DMS53 (cell line): Measurements from ENCODE around the gene CD247.
A peak's percentile ranks its signal among the peaks of the same experiment; 100 is the strongest.

Experiments used
- DNase-seq: peaks from one replicate; lab custom pipeline; 2025; lab: John Stamatoyannopoulos, UW

CD247 gene

DNA sequence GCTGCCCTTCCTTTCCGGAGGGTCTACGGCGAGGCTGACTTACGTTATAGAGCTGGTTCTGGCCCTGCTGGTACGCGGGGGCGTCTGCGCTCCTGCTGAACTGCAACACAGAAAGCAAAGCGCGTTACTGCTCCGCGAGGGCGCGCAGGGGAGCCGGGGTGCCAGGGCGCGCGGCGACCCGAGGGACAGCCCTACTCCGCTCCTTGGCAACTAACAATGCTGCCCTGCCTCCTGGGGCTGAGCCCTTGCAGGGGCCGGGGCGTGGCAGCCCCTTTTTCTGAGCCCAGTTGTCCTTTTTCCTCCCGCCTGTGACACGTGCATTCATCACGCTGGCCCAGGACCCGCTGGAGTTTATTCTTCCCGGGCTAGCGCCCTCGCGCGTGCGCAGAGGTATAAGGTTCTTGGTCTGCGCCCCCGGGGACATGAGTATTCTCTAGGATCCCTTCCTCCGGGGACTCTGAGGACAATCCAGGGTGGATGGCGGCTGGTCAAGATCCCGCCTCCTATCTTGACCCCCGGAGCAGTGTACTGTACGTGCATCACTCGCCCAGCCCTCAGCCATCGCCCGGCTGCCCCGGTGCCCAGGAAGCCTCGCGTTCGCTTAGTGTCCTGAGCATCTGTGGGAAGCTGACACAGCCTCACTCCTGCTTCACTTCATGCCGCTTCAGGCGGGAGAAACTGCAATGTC lies 78.9 kb downstream of the CD247 start:
- peak; percentile 81 for DNase-seq

DNA sequence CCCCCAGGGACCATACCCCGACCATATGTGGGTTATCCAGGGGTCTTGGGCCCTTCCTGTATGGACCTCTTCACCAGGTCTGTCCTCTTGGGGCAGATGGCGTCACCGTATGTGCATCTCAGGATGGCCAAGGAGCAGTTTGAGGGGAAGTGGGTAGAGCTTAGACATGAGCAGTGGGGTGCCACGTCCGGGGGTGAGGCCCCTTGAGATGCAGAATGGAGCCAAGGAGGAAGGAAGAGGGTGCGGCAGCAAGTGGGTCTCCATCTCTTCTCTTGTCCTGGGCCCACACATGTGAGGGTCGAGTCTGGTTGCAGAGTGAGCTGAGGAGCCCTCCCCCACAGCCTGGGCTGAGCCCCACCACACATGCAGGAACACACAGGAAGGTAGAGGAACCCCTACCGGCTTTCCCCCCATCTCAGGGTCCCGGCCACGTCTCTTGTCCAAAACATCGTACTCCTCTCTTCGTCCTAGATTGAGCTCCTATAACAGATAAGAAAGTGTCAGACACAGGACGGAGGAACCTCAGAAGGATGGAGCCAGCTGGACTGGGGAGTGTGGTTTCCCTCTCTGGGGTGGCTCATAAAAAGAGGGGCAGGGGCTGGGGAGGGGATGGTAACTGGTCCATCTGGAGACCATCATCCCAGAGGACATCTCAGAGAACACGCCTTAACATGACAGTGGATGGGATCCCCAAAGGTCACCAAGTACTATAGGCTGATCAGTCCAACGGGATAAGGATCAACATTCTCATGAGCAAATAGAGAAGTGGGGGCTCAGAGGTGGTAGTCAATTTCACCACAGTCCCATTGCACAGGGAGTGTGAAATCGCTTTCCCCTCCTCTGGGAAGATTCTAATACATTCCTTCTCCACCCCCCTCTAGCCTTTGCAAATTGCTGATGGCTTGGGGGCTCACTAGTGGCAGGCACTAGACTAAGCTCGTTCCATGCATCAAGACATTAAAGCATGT lies 79.9 kb downstream of the CD247 start:
- no peak for DNase-seq

DNA sequence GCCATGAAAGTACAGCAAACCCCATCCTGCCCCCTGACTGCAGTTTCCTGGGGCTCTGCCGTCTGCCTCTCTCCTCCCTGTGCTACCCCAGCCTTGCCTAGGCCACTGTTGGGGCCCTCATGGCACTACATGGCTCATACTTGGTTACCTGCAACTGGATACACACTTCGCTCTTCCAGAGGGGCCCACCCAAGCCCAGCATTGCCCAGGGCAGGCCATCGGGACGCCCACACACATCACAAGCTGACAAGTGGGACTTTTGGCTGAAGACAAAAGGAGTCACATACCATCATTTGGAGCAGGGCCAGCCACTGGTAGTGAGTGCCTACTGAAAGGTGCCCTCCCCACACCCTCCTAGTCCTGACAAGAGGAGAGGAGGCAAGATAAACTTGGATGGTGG lies 82.8 kb downstream of the CD247 start:
- no peak for DNase-seq

DNA sequence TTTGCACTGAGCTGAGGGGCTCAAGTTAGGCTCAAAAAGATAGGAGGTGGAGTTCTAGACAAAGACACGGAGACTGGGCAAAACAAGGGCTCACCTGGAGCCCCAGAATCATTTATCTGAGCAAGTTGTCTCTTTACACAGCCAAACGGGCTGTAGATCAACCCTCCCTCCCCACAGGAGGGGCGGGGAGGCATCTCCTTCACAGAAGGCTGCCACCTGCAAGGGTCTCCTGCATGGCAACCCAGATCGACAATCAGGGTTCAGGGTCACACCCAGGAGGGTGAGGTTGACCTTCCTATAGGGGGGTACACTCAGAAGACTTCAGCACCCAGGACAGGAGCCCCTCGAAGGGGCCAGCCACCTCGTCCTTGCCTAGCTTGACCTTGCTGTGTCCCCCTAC lies 84.0 kb downstream of the CD247 start:
- no peak for DNase-seq

DNA sequence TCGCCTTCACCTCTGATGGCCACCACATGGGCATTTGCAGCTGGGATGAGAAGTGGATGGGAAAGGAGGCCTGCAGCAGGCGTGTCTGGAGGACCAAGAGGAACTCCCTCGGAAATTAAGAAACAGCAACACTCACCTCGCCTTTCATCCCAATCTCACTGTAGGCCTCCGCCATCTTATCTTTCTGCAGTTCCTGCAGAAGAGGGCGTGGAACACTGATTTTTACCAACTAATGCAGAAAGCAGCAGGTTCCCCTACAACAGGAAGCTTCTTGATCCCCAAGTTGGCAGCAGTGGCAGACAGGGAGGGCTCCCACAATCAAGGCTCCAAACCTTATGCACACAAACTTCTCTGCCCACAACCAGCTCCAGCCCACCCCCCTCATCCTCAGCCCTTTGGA lies 84.4 kb downstream of the CD247 start:
- DNase-seq: no peak

DNA sequence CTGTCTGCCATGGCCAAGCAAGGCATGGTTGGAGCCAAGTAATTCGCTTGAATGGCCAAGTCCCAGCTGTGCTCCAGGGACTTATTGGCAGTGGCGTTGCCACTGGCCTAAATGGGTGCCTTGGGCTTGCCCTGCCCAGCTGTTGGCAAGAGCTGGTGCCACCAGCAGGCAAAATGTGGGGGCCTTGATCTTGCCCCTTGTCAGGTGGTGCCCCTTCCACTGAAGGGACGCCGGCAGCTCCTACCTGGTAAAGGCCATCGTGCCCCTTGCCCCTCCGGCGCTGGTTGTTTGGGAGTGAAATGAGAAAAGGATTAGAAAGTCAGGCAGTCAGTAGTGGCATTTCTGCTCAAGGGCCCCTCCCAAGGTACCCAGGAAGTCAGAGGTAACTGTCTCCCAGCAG lies 85.5 kb downstream of the CD247 start:
- no peak for DNase-seq

DNA sequence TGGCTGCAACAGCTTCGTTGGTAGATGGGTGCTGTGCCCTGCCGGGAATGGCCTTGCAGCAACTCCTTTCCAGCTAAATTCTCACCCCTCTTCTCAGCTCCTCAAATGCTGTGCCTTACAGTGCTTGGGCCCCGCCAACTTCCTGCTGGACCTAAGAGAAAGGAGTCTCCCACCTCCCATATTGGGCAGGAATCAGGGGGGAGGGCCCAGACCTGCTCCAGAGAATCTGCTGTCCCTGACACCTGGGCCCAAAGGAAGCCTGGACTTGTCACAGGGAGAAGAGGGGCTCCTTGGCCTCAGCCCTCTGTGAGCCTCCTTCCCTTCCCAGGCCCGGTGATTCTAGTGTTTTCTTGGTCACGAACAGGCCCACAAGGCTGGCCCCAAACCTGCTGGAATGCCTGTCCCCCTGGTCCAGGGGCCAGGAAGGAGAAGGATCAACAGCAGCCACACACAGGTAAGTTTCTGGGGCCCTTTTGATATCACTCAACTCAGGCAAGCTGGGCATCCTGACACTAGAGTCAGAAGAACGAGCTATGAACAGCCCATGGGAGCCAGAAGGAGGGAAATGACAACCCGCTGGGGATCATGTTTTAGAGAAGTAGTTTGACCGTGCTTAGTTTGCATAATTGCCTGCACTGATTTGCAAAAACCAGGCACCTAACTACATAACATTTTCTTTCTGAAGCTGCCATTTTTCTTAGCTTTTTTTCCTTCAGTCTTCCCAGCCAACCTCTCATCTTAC lies 86.2 kb downstream of the CD247 start:
- no peak for DNase-seq

DNA sequence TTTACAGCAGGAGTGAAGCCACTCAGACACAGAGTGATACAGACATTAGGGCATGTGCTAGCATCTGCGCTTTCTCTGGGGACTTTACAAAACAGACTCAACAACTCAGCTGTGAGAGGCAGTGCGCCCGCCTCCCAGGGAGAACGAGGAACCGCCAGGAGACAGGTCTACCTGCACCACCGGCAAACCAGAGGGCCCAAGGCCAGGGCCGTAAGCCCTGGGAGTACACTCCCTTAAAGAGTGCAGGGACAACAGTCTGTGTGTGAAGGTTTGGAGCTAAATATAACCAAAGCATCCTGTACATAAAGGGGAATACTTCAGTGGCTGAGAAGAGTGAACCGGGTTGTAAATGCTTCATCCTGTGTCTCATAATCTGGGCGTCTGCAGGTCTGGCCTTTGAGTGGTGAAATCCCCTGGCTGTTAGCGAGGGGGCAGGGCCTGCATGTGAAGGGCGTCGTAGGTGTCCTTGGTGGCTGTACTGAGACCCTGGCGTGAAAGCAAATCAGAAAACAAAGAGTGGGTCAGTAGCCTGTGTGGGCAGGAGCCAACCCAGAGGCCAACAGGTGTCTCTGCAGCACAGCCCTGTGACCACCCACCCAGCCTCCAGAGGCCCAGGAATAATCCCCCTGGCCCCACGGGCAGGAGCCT lies 86.9 kb downstream of the CD247 start:
- no peak for DNase-seq

DNA sequence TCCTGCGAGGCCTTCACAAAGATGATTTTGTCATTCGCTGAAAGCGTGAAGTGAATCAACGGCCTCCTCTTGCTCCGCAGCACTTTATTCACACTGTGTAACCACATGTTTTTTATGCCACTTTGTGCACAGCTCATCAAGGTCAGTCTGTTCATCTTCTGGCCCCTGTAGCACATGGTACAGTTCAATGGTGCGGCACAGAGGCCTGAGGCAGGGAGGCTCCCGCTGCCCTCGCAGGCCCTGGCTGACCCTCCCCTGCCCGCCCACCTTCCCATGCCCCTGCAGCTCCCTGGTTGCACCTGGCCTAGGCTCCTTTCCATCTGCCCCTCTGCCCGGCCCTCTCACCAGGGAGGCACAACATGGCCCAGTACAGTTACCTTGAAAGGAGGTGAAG lies 87.5 kb downstream of the CD247 start:
- DNase-seq: no peak

DNA sequence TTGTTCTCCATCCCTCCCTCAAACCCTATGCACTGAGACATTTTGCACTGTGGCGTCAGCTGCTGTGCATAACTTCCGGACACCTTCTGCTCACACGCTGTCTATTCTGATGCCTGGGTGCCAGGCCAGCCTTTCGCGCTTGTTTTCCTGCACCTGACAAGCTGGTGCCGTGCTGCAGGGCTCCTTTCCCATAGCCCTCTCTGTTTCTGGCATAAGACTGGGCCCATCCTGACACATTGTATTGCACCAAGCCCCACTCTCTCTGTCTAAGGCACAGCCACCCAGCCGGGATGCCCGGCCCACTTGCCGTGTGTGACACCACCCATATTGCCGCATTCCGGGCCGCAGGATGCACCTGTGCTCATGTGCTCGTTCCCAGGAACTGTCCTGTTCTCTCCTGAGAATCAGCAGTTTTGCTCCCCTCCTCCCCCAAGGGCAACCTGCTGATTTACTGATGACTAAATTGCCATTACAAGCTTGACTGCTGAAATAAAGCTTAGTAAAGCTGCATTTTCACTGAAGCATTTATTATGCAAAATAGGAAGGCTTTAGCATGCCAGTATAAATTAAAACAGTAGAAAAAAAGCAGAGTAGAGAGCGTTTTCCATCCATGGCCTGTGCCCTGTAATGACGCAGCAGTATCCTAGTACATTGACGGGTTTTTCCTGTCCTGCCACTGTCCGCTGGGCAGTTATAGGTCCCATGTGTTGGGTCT lies 88.0 kb downstream of the CD247 start:
- DNase-seq: no peak

DNA sequence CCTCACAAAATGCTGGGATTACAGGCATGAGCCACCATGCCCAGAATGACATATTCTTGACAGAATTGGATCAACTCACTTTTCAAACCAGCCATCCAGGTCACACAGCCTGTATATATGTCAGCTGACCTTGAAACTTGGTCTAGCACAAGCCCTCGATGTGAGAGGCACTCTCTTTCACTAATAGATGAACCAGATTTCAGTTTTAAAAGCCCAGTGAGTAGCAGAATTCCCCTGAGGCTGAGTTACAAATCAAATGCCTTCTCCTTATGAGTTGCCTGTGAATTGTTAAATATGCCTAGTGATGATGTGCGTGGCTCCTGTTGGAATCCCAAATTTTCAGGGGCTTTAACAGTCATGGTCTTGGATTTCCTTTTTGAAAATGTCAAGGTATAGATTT lies 88.7 kb downstream of the CD247 start:
- no peak for DNase-seq

DNA sequence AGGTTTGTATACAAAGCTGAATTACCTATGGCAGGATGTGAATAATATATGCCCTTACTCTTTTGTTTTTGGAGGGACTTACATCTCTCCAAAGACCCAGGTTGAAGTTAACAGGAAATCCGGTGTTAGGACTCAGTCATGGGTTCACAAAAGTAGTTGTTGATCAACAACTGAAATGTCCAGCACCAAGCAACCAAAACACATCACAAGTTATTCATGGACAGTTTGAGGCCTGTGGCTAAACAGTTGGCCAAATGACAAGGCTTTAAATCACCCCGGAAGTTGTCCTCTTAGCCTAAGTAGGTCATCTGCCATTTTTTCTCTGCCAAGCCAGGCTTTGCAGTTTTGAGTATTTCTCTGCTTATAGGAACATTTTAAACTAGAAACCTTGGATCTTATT lies 89.9 kb downstream of the CD247 start:
- DNase-seq: no peak

DNA sequence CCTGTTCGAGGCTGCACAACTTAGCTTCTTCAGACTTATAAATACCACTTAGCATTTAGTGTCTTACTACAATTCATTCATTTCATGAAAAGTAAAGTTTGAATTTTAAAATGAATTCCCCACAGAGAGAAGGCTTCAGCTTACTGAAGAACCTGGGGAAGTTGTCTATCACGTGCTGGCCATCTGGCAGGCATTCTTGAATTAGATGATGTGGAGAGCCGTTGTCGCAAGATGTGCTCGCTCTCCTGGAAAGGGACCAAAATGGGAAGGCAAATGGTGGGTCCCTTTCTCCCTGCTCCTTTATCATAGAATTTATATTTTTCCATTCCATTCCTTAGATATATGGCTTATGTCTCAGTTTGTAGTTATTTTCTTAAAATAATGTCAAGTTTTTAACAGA lies 90.5 kb downstream of the CD247 start:
- DNase-seq: no peak

DNA sequence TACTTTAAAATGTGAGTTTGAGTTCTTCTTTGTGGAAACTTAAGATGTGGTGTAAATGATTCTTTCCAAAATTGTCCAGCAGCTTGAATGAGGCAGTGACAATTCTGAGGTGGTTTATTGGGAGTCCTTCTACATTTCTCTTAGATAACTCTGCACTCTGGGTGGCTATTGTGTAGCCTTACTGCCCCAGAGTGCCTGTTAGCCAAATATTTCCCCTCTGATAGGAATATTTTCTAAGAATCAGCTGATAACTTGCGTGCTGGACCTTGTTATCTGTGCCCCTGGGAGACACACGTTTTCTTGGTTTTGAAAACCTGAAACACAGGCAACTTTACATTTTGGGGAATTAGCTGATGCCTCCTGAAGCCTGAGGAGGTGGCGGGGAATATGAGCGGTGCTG lies 91.6 kb downstream of the CD247 start:
- DNase-seq: no peak

DNA sequence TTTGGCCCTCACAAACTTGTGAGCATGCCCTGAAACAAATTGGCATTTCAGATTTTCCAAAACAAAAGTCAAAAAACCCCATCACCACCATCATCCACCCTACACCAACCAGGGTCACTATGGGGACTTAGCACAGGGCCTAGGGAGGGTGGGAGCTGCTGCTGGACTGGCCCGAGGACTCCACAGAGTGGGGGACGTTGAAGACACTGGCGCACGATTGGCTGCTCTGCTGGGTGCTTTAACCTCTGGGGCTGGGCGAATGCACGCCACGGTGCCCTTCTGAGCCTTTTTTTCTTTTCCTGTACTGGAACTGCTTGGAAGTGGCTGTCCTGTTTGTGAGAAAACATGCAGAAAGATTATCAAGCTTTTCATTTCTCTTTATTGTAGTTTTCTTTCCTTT lies 92.8 kb downstream of the CD247 start:
- no peak for DNase-seq

DNA sequence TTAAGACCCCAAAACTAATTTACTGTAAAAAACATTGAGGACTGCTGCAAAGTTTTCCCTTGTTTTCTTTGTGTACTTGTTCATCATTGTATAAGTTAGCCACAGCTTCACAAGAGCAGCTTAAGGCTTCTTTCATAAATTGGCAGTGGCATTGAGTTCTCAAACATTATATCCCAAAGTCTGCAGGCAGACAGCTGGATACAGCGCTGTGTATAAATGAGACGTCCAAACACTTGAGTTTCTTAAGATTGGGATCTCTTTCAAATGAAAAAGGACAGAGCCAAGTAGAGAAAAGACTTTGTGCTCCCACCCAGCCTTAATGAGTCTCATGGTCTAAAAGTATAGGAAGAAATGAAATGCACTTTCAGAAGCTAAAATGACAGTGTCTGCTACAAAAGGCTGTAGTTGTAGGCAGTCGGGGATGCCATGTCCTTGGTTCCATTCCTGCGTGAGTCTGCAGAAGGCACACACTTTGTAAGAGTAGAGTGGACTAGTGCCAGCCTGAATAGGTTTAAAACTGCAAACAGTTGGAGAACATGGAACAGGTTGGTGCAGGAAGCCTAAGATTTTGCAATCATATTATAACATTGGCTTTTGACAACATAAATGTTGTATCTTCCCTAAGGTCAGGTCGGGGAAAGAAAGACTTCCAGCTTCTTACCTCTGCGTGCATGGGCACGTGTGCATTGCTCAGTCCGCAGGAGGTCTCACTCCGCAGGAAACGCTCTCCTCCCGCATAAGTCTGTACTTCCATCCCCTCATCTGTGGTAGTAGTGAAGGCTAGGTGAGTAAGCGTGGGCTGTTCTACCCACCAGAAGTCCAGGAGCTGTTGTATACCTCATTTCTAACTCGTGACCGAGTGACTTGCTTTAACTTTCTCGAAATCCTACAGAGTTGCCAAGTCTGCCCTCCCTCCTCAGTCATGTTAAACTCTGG lies 94.4 kb downstream of the CD247 start:
- no peak for DNase-seq

DNA sequence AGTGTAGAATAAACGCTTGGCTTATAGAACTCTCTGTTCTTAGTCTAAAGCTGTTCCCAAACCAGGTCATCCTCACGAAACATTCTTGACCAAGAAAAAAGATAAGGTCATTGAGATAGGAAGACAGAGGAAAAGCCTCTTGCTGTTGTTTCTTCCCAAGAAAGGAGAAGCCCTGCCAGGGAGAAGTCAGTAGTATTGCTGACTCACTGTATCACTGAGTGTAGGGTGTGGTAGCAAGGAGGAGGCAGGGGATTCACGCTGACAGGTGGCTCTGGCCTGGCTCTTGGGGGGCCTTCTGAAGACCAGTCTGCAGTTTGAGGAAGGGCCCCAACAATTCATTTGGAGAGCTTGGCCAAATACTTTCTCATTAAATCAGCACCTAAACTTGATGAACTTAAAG lies 97.8 kb downstream of the CD247 start:
- no peak for DNase-seq

DNA sequence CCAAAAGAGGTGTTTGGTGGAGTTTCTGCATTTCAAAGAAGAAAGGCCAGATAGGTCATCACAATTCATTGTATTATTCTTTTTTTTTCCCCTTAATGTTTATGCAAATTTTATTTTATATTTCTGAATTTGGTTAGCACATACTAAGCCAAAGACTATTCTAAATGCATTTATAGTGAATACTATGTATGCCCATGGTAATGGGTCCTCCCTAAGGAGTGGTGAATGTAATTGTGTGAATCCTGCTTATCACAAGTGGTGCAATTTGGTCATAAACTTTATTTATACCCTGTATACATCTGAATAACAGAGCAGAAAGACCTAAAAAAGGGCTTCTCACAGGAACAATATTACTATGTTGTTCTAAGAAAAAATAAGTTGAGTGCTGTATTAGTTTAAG lies 99.1 kb downstream of the CD247 start:
- DNase-seq: no peak

DNA sequence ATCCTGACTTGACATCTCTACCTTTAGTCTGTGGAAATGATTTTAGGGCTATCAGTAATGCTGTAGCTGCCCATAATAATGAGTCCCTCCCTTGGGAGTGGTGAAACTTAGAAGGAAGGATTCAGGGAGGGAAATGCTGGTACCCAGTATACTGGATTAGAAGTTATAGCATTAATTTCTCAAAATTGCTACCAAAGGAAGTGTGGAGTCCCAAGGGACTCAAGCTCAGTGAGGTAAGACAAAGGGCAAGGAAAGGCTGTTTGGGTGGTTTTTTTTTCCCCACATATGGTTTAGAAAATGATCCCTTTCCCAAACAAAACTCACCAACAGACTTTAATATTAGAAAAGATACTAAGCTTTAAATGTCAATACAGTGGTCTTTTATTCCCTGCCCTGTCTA lies 99.9 kb downstream of the CD247 start:
- DNase-seq: no peak

DNA sequence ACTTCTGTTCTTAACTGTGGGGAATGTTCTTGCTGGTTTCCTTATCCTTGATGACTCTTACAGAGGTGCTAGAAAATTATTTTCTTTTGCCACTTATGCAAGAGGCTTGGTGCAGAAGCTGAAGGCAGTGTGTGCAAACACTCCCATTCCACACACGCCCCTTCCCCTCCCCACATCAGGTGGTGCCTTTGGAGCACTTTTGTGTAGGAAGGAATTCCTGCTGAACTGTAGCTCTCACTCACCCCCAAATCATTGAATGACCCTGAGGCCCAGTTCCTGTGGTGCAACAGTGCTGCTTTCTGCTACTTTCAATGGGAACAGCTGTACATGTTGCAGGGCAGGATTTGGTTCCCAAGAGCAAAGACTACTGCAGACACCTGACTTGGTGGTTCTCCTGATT lies 101.8 kb downstream of the CD247 start:
- no peak for DNase-seq

DNA sequence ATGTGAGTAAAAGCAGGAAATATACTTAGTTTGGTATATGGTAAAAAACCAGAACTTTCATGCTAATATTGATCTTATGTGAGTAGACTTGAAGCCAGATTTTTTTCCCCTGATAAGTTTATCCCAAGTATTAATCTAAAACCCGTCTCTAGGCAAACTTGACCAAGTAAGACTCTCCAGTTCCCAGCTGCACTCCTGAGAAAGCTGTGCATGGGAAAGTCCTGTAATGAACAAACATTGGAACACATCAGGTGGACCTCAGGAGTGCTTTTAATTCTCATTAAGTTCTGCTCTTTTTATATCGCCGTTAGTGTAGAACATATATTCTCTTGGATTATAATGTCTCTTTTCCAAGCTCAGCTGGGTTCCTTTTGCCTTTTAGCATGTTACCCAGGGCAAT lies 105.0 kb downstream of the CD247 start:
- DNase-seq: no peak
